AG04449 (cell line): Measurements from ENCODE around the gene MUC5B.

Experiments used
- CTCF ChIA-PET: fragments of 350-600 bp; formaldehyde crosslinking; extraction: SDS; loops from one replicate; lab custom pipeline; 2021; ENCODE audit warnings: antibody characterized with exemption; lab: Yijun Ruan, JAX
- POLR2A ChIA-PET: fragments of 400-600, 350-600 bp; formaldehyde crosslinking; extraction: SDS; loops from one replicate; lab custom pipeline; 2020; ENCODE audit warnings: antibody characterized with exemption, inconsistent platforms; lab: Yijun Ruan, JAX
- DNase-seq: peaks from one replicate; pipeline ENCODE4 v3.0.0-alpha.2; 2010; ENCODE audit warnings: low read depth, low spot score
- H3K4me3 ChIP-seq: 2 replicates; pipeline ENCODE4 v1.5.1; 2011; ENCODE audit warnings: low read depth, mild to moderate bottlenecking, control low read depth, low read length
- CTCF ChIP-seq: IDR thresholded peaks from one replicate; pipeline ENCODE4 v1.5.1; 2011; ENCODE audit warnings: mild to moderate bottlenecking, moderate library complexity, low read length, control low read depth, inconsistent platforms; ENCODE audit not compliant: insufficient read depth; ENCODE audit errors: missing control alignments

The MUC5B gene

GRCh38 chr11:1271406-1271805 is 48.5 kb downstream of the MUC5B start:
- TF ChIP-seq CTCF: no peak
- H3K4me3 ChIP-seq: no peak overlapping the region
- DNase-seq: no peak
- ChIA-PET POLR2A (no interaction called here), CTCF (no interaction called here)

- ChIA-PET CTCF (no interaction called here), POLR2A (no interaction called here)
- H3K4me3 ChIP-seq: no peak overlapping the region
- DNase-seq: no peak
- no peak for TF ChIP-seq CTCF
These were observed 49.1 kb downstream of the MUC5B start for GRCh38 chr11:1271927-1272326.

DNA sequence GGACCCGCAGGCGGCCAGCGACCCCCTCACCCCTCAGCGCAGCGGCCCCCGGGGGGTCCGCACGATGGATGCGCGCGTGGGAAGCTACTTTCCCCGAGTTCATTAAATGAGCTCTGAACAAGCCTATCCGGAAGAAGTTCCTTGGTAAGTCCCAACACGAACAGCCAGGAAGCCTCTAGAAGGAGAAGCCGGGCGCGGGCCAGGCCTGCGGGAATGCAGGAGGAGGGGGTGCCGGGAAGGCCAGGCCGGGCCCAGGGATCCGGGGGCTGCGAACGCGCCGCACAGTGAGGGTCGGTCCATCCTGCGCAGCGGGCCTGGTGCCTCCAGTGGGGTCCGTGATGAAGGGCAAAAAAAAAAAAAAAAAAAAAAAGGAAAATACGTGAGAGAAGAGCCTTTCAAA is 49.7 kb downstream of the MUC5B start:
- TF ChIP-seq CTCF: no peak
- no peak for DNase-seq
- ChIA-PET POLR2A (no interaction called here), CTCF (no interaction called here)
- no peak overlapping the region for H3K4me3 ChIP-seq

DNA sequence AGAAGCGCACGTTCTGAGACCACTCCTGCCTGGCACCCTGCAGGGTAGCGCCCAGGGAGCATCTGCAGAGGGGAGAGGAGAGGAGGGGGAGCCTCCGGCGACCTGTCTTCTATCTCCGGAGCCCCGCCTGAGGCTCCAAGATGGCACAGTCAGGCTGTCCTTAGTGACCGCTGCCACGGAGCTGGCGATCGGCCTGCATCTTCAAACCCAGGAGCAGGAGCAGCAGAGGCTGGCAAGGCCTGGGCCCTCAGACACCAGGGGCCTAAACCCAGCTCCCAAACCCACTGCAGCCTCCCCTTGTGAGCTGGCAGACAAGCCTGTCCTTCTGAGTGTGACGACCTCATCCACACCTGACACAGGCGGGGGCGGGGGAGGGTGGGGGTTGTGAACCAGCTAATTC is 51.6 kb downstream of the MUC5B start:
- POLR2A ChIA-PET: no interaction called here
- TF ChIP-seq CTCF: no peak
- CTCF ChIA-PET: no interaction called here
- DNase-seq: no peak
- H3K4me3 ChIP-seq: no peak overlapping the region

- ChIA-PET POLR2A (no interaction called here), CTCF (no interaction called here)
- no peak for TF ChIP-seq CTCF
- no peak for DNase-seq
- no peak overlapping the region for H3K4me3 ChIP-seq
These were observed 52.2 kb downstream of the MUC5B start for GRCh38 chr11:1275021-1275420.

DNA sequence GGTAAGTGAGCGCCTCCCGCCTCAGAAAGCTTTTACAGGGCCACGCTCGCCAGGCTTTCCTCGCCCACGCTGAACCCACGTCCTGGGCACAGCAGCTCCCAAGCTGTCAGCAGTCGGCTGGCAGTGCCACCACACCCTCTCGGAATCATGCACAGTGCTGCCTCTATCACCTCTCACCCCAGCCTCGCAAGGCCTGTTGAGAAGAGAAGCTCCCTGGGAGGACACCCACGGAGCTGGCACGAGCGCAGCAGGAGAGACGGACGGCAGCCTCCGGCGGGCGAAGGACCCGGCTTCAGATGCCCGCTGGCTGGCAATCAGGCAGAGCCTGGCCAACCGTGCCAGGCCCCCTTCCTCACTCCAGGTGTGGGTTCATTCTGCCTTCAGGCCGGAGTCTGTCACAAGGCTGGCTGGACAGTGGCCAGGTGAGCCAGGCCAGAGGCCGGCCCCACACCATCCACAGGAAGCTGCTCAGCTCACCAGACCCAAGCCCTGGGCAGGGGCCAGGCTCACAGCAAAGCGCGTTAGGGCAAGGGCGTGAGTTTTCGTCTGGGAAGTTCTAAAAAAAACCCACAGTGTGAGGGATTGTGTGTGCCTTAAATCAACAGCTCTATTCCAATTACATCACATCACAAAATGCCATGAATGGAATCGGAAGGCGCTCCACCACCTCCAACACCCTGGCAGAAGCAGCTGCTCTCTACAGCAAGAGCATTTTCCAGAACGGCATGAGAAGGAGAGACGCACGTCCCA is 53.4 kb downstream of the MUC5B start:
- no peak for DNase-seq
- no peak overlapping the region for H3K4me3 ChIP-seq
- TF ChIP-seq CTCF: no peak
- ChIA-PET POLR2A (no interaction called here), CTCF (interaction anchor here (1.3 kb wide), 1 partner anchor 13 kb away, joined by 4 read pairs; no protein-coding TSS in a partner anchor)
